CD4-positive, alpha-beta T cell treated with Interleukin-10 for 1 hour (primary cell): ENCODE data around the gene NLRP6.

ENCODE experiments used
- DNase-seq: peaks from one replicate; pipeline ENCODE4 v3.0.0-alpha.2; 2020

Gene NLRP6

GRCh38 chr11:282630-283360, 4.6 kb downstream of the NLRP6 start:
- no peak for DNase-seq

GRCh38 chr11:283405-284104, 5.3 kb downstream of the NLRP6 start:
- DNase-seq: no peak

- DNase-seq: no peak
These were observed 6.2 kb downstream of the NLRP6 start for GRCh38 chr11:284105-285020.

GRCh38 chr11:285021-285893, 7.0 kb downstream of the NLRP6 start:
- no peak for DNase-seq

- DNase-seq: no peak
These were observed 7.7 kb downstream of the NLRP6 start for GRCh38 chr11:285894-286220.

GRCh38 chr11:286977-287820, 9.0 kb downstream of the NLRP6 start:
- DNase-seq: peak; percentile 80

- peak; percentile 70 for DNase-seq
These were observed 9.7 kb downstream of the NLRP6 start for GRCh38 chr11:287821-288477.

- DNase-seq: peak; percentile 65
These were observed 10.5 kb downstream of the NLRP6 start, which contains the start of gene PGGHG for GRCh38 chr11:288478-289397. Gene PGGHG (plus strand): TSS chr11:289126. CDS start chr11:289817, 691 bp downstream.

GRCh38 chr11:289398-289711, 11.1 kb downstream of the NLRP6 start:
- peak; percentile 40 for DNase-seq

- no peak for DNase-seq
These were observed 11.8 kb downstream of the NLRP6 start for GRCh38 chr11:289712-290620.

- DNase-seq: no peak
These were observed 12.5 kb downstream of the NLRP6 start for GRCh38 chr11:290621-291231.

- DNase-seq: no peak
These were observed 13.3 kb downstream of the NLRP6 start for GRCh38 chr11:291281-292210.

GRCh38 chr11:292211-293121, 14.3 kb downstream of the NLRP6 start:
- DNase-seq: no peak

- DNase-seq: no peak
These were observed 15.2 kb downstream of the NLRP6 start for GRCh38 chr11:293271-293851.

GRCh38 chr11:293852-294661, 15.8 kb downstream of the NLRP6 start:
- DNase-seq: no peak
